ENCODE results near the gene TMEM176B. TPM values are rescaled to one million over a fixed set of nuclear protein-coding genes. Genes with fewer than 3 reads are reported as not detected.

The TMEM176B gene
- total RNA-seq, 1 donor, result not detected

DNA sequence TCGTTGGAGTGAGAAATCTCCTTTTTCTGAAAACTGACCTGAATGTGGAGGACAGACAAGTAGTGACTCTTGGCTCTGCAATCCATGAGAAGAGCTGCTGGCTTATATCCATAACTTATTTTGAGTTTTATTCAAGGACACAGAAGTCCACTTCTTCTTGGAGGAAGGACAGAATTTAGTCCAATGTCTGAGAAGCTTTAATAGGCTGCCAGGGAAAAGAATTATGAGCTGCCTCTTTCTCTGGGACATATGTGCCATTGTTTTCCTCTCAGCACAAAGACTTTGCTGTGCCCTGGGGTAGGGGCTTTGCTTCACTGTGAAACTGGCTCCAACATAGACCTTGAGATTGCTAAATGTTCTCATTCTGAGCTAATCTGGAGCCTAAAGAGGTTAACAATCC lies 31.7 kb upstream of the TMEM176B start:
- no peak for DNase-seq (ENCODE audit: low read depth)
- TF ChIP-seq CTCF (IDR thresholded peaks at IDR 0.05; ENCODE audit: insufficient read depth, low read length), result no peak
- H3K4me3 ChIP-seq (ENCODE audit: low read depth, low read length), result no peak overlapping the region

DNA sequence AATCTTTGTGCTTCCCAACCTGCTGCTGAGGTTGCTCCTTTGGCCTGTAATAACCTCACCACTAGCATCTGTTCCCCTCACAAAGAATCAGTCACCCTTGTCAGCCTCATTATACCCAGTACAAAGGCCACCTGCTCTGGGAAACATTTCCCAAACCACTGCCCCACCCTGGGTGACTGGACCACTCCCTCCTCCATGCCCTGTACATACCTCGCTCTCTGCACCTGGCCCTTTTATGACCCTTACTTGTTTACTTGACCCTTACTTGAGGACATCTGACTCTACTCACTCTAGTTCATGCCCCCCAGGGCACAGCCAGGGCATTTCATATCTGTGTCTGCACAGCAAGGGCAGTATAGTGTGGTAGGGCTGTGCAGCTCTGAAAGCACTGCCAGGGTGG lies 30.8 kb upstream of the TMEM176B start:
- TF ChIP-seq CTCF (IDR thresholded peaks at IDR 0.05; ENCODE audit: insufficient read depth, low read length), result no peak
- H3K4me3 ChIP-seq (ENCODE audit: low read depth, low read length), result no peak overlapping the region
- no peak for DNase-seq (ENCODE audit: low read depth)

GRCh38 chr7:150829426-150829825 lies 29.3 kb upstream of the TMEM176B start:
- H3K4me3 ChIP-seq (ENCODE audit: low read depth, low read length), result no peak overlapping the region
- no peak for DNase-seq (ENCODE audit: low read depth)
- no peak for TF ChIP-seq CTCF (IDR thresholded peaks at IDR 0.05; ENCODE audit: insufficient read depth, low read length)

- no peak for DNase-seq (ENCODE audit: low read depth)
- no peak for TF ChIP-seq CTCF (IDR thresholded peaks at IDR 0.05; ENCODE audit: insufficient read depth, low read length)
- no peak overlapping the region for H3K4me3 ChIP-seq (ENCODE audit: low read depth, low read length)
Measured at GRCh38 chr7:150828384-150828783, 28.2 kb upstream of the TMEM176B start.

- DNase-seq (ENCODE audit: low read depth), result no peak
- TF ChIP-seq CTCF (IDR thresholded peaks at IDR 0.05; ENCODE audit: insufficient read depth, low read length), result no peak
- H3K4me3 ChIP-seq (ENCODE audit: low read depth, low read length), result no peak overlapping the region
Measured at GRCh38 chr7:150826061-150826849, 26.1 kb upstream of the TMEM176B start.

DNA sequence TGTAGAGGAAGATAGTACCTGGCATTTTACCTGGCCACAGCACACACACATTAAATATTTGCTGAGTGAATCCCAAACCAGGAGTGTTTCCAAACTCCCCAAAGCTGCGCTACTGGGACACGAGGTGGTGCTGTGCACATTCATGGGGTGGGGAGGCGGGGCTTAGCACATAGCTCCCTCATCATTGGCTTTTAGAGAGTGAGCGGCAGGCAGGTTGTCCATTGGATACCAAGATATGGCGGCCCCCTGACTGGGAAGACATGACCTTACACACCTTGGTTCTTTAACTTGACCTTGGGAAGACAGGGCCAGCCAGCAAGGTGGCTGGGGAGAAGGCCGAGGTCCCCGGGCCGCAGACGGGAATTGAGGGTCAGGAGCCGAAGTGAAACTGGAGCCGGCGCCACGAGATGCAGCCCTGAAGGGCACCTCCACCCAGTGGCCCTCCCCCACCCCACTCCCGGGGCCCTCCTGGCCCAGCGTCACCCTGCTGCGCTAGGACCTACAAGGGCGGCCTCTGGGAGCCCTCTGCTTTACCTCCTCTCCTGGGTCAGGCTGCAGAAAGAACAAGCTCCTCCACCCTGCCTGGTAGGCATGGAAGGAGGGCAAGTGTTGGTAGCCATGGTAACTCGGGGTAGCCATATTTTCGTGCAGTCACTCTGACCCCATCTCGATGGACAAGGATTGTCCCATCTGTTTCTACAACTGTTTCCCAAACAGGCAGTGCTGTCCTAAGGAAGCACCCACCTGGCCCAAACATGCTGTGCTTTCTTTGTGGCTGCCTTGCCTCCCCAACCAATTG lies 24.4 kb upstream of the TMEM176B start:
- TF ChIP-seq CTCF (IDR thresholded peaks at IDR 0.05; ENCODE audit: insufficient read depth, low read length), result no peak
- no peak overlapping the region for H3K4me3 ChIP-seq (ENCODE audit: low read depth, low read length)
- no peak for DNase-seq (ENCODE audit: low read depth)

All from fibroblast of the aortic adventitia (primary cell).